Superior temporal gyrus (tissue), 1 donor: ENCODE data around the gene RAE1.

Source experiments
- DNase-seq: peaks from one replicate; pipeline ENCODE4 v3.0.0-alpha.2; 2016; ENCODE audit errors: extremely low spot score

Gene RAE1

GRCh38 chr20:57388953-57389694 is 38.1 kb downstream of the RAE1 start:
- peak; percentile 54 for DNase-seq

- DNase-seq = no peak
Measured at GRCh38 chr20:57389695-57390603, 38.9 kb downstream of the RAE1 start.

- peak; percentile 65 for DNase-seq
Measured at GRCh38 chr20:57390604-57391438, 39.8 kb downstream of the RAE1 start, which contains the start of gene RBM38. Gene RBM38 (plus strand): TSS chr20:57391396. CDS start chr20:57391582, 186 bp downstream.

- DNase-seq = no peak
Measured at GRCh38 chr20:57391439-57392301, 40.6 kb downstream of the RAE1 start.

GRCh38 chr20:57392512-57393271 is 41.6 kb downstream of the RAE1 start:
- no peak for DNase-seq

- no peak for DNase-seq
Measured at GRCh38 chr20:57393321-57394120, 42.5 kb downstream of the RAE1 start.

GRCh38 chr20:57394121-57395082 is 43.3 kb downstream of the RAE1 start:
- no peak for DNase-seq

- peak; percentile 95 for DNase-seq
Measured at GRCh38 chr20:57395111-57395966, 44.3 kb downstream of the RAE1 start.

GRCh38 chr20:57396212-57396983 is 45.3 kb downstream of the RAE1 start:
- DNase-seq = no peak

- DNase-seq = no peak
Measured at GRCh38 chr20:57396984-57397692, 46.1 kb downstream of the RAE1 start.

GRCh38 chr20:57397693-57398108 is 46.6 kb downstream of the RAE1 start:
- DNase-seq = no peak

GRCh38 chr20:57398231-57398821 is 47.3 kb downstream of the RAE1 start:
- no peak for DNase-seq

- no peak for DNase-seq
Measured at GRCh38 chr20:57398901-57399535, 48.0 kb downstream of the RAE1 start.

- no peak for DNase-seq
Measured at GRCh38 chr20:57399587-57400155, 48.6 kb downstream of the RAE1 start.
